ENCODE measurements around the gene EBP.
"Not testable (repeated sequence)": the region's sequence is repeated elsewhere in the genome, so short reads cannot be mapped to it uniquely, and the experiment has no call there.

Gene EBP

GRCh38 chrX:48525853-48526252 lies 4.2 kb downstream of the EBP start:
- DNase-seq (ENCODE audit: low spot score), result not testable (repeated sequence)

- DNase-seq (ENCODE audit: low spot score), result no peak
These were observed 9.1 kb downstream of the EBP start for GRCh38 chrX:48530736-48531135.

- DNase-seq (ENCODE audit: low spot score), result peak; percentile 19
These were observed 9.9 kb downstream of the EBP start for GRCh38 chrX:48531358-48531959.

GRCh38 chrX:48532161-48532560 lies 10.6 kb downstream of the EBP start:
- no peak for DNase-seq (ENCODE audit: low spot score)

- DNase-seq (ENCODE audit: low spot score), result no peak
These were observed 11.6 kb downstream of the EBP start for GRCh38 chrX:48533165-48533564.

GRCh38 chrX:48538641-48539344 lies 17.2 kb downstream of the EBP start:
- DNase-seq (ENCODE audit: low spot score), result no peak

GRCh38 chrX:48539345-48540027 lies 17.9 kb downstream of the EBP start, which contains the start of gene TBC1D25:
TBC1D25 (plus strand) TSS chrX:48539714; CDS start chrX:48539798, 84 bp downstream.
- DNase-seq (ENCODE audit: low spot score), result peak; percentile 97

- peak; percentile 50 for DNase-seq (ENCODE audit: low spot score)
These were observed 18.4 kb downstream of the EBP start for GRCh38 chrX:48540028-48540375.

- DNase-seq (ENCODE audit: low spot score), result no peak
These were observed 18.9 kb downstream of the EBP start for GRCh38 chrX:48540480-48540879.

GRCh38 chrX:48541140-48541814 lies 19.7 kb downstream of the EBP start:
- no peak for DNase-seq (ENCODE audit: low spot score)

- DNase-seq (ENCODE audit: low spot score), result no peak
These were observed 27.3 kb downstream of the EBP start for GRCh38 chrX:48548871-48549270.

GRCh38 chrX:48555731-48556325 lies 34.2 kb downstream of the EBP start:
- DNase-seq (ENCODE audit: low spot score), result not testable (repeated sequence)

GRCh38 chrX:48558271-48558670 lies 36.7 kb downstream of the EBP start:
- DNase-seq (ENCODE audit: low spot score), result no peak

GRCh38 chrX:48559636-48560035 lies 38.0 kb downstream of the EBP start:
- no peak for DNase-seq (ENCODE audit: low spot score)

- no peak for DNase-seq (ENCODE audit: low spot score)
These were observed 38.4 kb downstream of the EBP start for GRCh38 chrX:48560056-48560455.

GRCh38 chrX:48560681-48561080 lies 39.1 kb downstream of the EBP start:
- DNase-seq (ENCODE audit: low spot score), result no peak

- no peak for DNase-seq (ENCODE audit: low spot score)
These were observed 48.4 kb downstream of the EBP start for GRCh38 chrX:48569958-48570357.

GRCh38 chrX:48573690-48574269 lies 52.2 kb downstream of the EBP start:
- DNase-seq (ENCODE audit: low spot score), result peak; percentile 57

GRCh38 chrX:48574270-48575266 lies 53.0 kb downstream of the EBP start, which contains the start of gene RBM3:
RBM3 (plus strand) TSS chrX:48574484; CDS start chrX:48575181, 697 bp downstream.
- peak; percentile 87 for DNase-seq (ENCODE audit: low spot score)

- no peak for DNase-seq (ENCODE audit: low spot score)
These were observed 54.0 kb downstream of the EBP start for GRCh38 chrX:48575642-48576041.

- DNase-seq (ENCODE audit: low spot score), result no peak
These were observed 54.5 kb downstream of the EBP start for GRCh38 chrX:48576108-48576507.
